ENCODE results near the gene SYT6.

DNA sequence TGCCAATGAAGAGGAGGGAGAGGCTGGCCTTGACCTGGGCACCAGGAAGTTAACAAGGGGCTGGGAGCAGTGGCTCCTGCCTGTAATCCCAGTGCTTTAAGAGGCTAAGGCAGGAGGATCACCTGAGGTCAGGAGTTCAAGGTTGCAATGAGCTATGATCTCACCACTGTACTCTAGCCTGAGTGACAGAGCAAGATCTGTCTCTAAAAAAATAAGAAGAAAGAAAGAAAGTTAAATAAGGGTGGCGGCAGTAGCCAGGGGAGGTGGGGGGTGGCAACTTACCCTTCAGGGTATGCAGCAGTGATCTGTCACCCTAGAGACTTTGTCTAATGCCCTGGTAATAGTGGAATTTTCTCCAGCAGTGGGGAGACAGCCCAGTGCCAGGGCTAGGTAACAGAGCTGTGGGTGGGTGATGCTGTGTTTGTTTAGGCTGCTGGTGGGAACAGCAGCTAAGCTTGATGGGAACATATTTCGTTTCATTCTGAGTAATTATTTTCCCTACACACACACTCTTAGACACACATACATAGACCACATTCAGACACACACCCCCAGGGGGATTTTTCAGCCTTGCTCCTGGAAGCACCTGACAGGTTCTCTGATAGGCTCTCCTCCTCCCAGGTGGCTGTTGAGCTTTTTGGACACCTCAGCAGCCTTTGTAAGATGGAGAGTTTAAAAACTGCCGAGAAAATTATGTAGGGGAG is 11.3 kb upstream of the SYT6 start:
- TF ChIP-seq BHLHE40 (IDR thresholded peaks at IDR 0.05; ENCODE audit: borderline replicate concordance) (no peak), FOXM1 (IDR thresholded peaks at IDR 0.05; ENCODE audit: borderline replicate concordance) (no peak), ARNT (IDR thresholded peaks at IDR 0.05) (no peak)

Measured in HEK293T (cell line).